HG02981 (cell line): ENCODE measurements around the gene LARP4B.

Experiments
- ATAC-seq: cut with Tn5 transposase; IDR thresholded peaks from one replicate; pipeline ENCODE4 v1.9.1; 2021; ENCODE audit warnings: mild to moderate bottlenecking, moderate library complexity; ENCODE audit not compliant: unreplicated experiment

Gene LARP4B

GRCh38 chr10:931326-932318 lies at the start of gene LARP4B:
Gene LARP4B, minus strand, starts transcription at chr10:931705. Its CDS starts 45,984 bp downstream, at chr10:885721.
- peak; percentile 93 for ATAC-seq

- ATAC-seq, result no peak
These were observed 49.1 kb upstream of the LARP4B start for GRCh38 chr10:980468-981093.

- ATAC-seq, result no peak
These were observed 47.4 kb upstream of the LARP4B start for GRCh38 chr10:978826-979421.

GRCh38 chr10:976316-976715 lies 44.8 kb upstream of the LARP4B start:
- no peak for ATAC-seq

- ATAC-seq, result no peak
These were observed 43.2 kb upstream of the LARP4B start for GRCh38 chr10:974785-975074.

GRCh38 chr10:974038-974784 lies 42.7 kb upstream of the LARP4B start:
- peak; percentile 52 for ATAC-seq

- no peak for ATAC-seq
These were observed 41.3 kb upstream of the LARP4B start for GRCh38 chr10:972763-973162.

GRCh38 chr10:971613-972012 lies 40.1 kb upstream of the LARP4B start:
- no peak for ATAC-seq

GRCh38 chr10:971150-971542 lies 39.6 kb upstream of the LARP4B start:
- ATAC-seq, result no peak

- no peak for ATAC-seq
These were observed 39.0 kb upstream of the LARP4B start for GRCh38 chr10:970311-971149.

- no peak for ATAC-seq
These were observed 38.1 kb upstream of the LARP4B start for GRCh38 chr10:969473-970150.

- no peak for ATAC-seq
These were observed 37.2 kb upstream of the LARP4B start for GRCh38 chr10:968546-969199.

GRCh38 chr10:966466-967235 lies 35.1 kb upstream of the LARP4B start:
- ATAC-seq, result no peak

GRCh38 chr10:964988-965417 lies 33.5 kb upstream of the LARP4B start:
- ATAC-seq, result no peak

- no peak for ATAC-seq
These were observed 32.9 kb upstream of the LARP4B start for GRCh38 chr10:964321-964987.

- no peak for ATAC-seq
These were observed 32.1 kb upstream of the LARP4B start for GRCh38 chr10:963655-964054.

GRCh38 chr10:963186-963585 lies 31.7 kb upstream of the LARP4B start:
- ATAC-seq, result no peak

GRCh38 chr10:962342-962741 lies 30.8 kb upstream of the LARP4B start:
- ATAC-seq, result no peak
